NK-92 treated with Interleukin-12 subunit alpha and Interleukin-12 subunit beta, amount 100 ng/mL, for 24 hours (cell line): ENCODE results near the gene SRPK2.
"Not testable (repeated sequence)": the region's sequence is repeated elsewhere in the genome, so short reads cannot be mapped to it uniquely, and the experiment has no call there.

Experiments
- DNase-seq: peaks from one replicate; lab custom pipeline; 2025; lab: John Stamatoyannopoulos, UW

Gene SRPK2

DNA sequence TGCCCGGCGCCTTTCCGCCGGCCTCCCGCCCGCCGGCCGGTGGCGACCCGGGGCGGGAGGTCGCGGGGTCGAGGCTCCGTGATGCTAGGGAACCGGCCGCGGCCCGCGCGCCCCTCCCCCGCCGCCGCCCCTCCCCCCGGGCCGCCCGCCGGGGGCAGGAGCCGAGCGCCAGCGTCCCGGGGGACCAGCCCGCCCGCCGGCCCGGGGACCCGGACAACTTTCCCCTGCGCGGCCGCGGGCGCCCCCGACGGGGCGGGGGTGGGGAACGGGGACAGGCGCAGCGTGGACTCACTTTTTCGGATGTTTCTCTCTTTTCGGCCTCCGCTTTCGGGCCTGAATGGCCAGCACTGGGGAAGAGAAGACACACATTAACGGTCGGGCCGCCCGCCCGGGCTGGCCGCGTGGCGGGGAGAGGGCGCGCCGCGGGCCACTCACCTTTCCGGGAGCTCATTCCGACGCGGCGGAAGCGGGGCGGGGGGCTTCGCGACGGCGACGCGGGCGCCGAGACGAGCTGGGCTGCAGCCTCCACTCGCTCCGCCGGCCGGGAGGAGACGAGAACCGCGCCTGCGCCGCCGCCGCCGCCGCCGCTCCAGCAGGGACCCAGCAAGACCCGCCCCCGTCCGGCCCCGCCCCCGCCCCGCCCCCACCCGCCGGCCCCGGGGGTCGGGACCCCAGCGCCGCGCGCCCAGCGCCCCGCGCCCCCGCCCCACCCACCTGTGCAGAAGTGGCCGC lies at the start of gene SRPK2:
Gene SRPK2, minus strand, starts transcription at position 566 of the 732 bp plus-strand sequence.
- DNase-seq: peak; percentile 33

GRCh38 chr7:105438254-105438653 lies 49.5 kb upstream of the SRPK2 start:
- DNase-seq: no peak

DNA sequence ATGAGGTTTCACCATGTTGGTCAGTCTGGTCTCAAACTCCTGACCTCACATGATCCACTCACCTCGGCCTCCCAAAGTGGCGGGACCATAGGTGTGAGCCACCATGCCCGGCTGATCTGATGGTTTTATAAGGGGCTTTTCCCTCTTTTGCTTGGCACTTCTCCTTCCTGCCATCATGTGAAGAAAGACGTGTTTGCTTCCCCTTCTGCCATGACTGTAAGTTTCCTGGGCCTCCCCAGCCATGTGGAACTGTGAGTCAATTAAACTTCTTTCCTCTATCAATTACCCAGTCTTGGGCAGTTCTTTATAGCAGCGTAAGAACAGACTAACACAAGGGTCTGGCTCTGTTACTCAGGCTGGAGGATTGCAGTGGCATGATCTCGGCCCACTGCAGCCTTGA lies 48.6 kb upstream of the SRPK2 start:
- not testable (repeated sequence) for DNase-seq

- DNase-seq: peak; percentile 4
Observed at GRCh38 chr7:105429746-105430612, 41.3 kb upstream of the SRPK2 start.

- no peak for DNase-seq
Observed at GRCh38 chr7:105426606-105427146, 38.0 kb upstream of the SRPK2 start.

GRCh38 chr7:105423987-105424386 lies 35.3 kb upstream of the SRPK2 start:
- no peak for DNase-seq

DNA sequence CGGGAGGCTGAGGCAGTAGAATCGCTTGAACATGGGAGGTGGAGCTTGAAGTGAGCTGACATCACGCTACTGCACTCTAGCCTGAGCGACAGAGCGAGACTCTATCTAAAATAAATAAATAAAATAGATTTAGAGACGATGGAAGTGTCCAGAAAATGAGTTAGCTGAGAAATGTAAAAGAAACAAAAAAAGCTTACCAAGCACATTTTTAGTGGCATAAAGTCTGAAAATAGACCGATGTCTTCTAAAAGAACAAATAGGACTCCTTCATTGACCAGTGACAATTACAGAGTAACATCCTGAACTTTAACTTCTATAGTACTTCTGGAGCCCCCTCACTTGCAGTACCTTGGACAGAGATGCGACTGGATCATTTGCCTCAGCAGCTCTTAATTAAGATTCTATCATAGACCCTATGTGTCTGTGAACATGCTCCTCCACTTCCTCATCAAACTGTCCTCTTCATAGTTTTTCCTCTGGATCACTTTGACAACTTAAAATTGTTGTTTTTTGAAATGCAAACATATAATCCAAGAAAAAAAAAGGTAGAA lies 25.2 kb upstream of the SRPK2 start:
- DNase-seq: no peak

- not testable (repeated sequence) for DNase-seq
Observed at GRCh38 chr7:105410774-105411173, 22.1 kb upstream of the SRPK2 start.

DNA sequence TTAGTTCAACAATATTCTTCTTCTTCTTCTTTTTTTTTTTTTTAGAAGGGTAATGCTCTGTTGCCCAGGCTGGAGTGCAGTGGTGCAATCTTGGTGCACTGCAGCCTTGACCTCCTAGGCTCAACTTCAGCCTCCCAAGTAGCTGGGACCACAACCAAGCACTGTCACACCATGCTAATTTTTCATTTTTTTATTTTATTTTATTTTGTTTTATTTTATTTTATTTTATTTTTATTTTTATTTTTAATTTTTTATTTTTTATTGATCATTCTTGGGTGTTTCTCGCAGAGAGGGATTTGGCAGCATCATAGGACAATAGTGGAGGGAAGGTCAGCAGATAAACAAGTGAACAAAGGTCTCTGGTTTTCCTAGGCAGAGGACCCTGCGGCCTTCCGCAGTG lies 21.1 kb upstream of the SRPK2 start:
- DNase-seq: not testable (repeated sequence)

DNA sequence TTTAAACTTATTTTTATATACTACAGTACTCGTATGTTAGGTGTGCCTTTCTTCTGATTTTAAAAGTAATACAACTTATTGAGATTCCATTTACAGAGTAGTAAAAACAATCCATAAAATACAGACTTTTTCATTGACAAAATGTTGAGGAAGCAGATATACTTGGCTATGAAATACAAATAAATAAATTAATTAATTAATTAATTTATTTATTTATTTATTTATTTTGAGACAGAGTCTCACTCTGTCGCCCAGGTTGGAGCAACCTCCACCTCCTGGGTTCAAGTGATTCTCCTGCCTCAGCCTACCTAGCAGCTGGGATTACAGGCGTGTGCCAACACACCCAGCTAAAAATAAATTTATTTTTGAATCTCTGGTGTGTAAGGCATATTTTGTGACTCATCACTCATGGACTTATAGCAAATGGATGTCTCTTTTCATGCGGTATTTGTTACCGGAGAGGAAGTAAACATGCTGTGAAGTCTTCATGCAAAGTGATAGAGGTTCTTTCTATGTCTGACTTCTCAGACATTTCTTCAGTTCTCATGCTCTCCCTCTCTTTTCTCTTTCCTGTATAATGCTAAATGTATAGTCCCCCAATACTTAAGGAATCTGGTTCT lies 20.2 kb upstream of the SRPK2 start:
- no peak for DNase-seq

GRCh38 chr7:105403128-105403527 lies 14.4 kb upstream of the SRPK2 start:
- no peak for DNase-seq

DNA sequence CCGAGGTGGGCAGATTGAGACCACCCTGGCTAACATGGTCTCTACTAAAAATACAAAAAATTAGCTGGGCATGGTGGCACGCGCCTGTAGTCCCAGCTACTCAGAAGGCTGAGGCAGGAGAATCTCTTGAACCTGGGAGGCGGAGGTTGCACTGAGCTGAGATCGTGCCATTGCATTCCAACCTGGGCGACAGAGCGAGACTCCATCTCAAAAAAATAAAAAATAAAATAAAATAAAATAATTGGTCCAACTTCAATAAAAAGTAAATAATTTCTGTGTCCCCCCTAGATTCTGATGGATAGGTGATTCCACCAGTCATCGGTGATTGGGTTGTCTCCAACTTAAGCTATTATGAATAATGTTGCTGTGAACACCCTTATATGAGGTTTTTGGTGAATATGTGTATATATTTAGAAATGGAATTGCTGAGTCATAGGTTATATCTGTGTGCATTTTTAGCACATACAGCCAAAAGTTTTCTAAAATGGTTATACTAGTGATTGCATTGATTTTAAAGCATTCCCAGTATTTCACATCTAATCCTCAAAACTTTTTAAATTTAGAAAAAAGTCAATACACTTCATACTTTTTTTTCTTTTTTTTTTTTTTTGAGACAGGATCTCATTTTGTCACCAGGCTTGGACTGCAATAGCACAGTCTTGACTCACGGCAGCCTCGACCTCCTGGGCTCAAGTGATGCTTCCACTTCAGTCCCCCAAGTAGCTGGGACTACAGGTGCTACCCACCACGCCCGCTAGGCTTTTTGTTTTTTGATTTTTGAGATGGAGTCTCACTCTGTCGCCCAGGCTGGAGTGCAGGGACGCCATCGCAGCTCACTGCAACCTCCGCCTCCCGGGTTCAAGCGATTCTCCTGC lies 13.7 kb upstream of the SRPK2 start:
- no peak for DNase-seq

DNA sequence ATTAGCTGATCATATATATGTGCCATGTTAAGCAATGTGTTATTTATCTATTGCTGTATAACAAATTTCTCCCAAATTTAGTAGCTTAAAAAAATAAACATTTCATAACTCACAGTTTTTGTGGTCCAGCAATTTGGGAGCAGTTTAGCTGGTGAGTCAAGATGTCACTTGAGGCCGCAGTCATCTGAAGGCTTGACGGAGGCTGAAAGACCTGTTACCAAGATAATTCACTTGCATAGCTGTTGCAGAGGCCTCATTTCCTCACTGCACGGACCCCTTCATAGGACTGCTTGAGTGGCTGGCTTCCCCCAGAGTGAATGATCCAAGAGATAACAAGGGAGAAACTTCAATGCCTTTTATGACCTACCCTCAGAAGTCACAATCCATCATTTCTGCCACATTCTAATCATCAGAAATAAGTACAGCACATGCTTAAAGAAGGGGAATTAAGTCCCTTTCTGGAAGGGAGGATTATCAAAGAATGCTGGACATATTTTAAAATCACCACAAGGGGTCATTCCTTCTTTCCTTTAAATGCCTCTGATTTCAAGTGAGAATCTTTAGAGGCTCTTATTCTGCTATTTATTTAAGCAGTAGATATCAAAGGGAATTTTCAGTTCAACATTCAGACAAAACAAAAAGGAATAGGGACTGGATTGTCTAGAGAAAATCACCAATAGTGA lies 10.5 kb upstream of the SRPK2 start:
- DNase-seq: no peak

DNA sequence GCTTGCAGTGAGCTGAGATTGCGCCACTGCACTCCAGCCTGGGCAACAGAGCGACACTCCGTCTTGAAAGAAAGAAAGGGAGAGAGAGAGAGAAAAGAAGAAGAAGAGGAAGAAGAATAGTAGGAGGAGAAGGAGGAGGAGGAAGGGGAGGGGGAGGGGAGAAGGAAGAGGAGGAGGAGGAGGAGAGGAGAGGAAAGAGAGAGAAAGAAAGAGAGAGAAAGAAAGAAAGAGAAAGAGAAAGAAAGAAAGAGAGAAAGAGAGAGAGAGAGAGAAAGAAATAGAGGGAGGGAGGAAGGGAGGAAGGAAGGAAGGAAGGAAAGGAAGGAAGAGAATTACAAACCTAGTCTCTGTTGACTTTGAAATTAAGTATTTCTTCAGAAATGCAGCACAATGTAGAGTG lies 7.8 kb upstream of the SRPK2 start:
- no peak for DNase-seq

DNA sequence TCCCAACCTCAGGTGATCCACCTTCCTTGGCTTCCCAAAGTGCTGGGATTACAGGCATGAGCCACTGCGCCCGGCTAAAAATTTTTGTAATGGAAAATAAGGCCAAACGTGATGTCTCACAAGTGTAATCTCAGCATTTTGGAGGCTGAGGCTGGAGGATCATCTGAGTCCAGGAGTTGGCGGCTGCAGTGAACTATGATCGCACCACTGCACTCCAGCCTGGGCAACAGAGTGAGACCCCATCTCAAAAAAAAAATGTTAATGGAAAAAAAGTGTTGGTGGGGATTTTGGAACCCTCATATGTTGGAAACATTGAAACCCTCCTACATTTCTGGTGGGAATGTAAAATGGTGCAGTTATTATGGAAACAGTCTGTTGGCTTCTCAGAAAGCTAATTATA lies 2.7 kb upstream of the SRPK2 start:
- no peak for DNase-seq

GRCh38 chr7:105389889-105390288 lies 1.2 kb upstream of the SRPK2 start:
- no peak for DNase-seq

DNA sequence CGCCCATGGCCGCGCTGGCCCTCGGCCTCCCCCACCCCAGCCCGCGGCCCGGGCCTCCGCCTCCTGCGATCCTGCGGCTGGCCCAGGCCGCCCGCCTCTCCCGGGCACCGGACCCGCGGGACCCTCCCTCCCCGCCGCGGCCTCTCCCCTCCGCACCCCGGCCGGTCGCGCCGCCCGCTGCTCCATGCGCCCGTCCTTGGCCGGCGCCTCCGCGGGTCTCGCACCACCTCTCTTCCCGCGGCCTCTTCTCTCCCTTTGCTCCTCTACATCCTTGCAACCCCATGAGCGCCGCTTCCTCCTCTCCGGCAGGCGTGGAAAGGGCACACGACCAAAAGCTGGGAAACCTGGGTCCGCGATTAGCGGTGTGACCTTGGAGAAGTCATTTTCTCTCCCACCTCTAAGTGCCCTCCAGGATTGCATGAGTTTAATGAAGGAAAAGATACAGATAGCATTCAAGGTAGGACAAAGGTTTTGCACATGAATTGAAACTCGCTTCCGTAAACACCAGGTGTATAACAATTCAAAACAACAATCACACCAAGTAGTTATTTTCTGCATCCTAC lies 448 bp upstream of the SRPK2 start:
- DNase-seq: no peak

- DNase-seq: peak; percentile 20
Observed at GRCh38 chr7:105387508-105388355, 989 bp downstream of the SRPK2 start.

DNA sequence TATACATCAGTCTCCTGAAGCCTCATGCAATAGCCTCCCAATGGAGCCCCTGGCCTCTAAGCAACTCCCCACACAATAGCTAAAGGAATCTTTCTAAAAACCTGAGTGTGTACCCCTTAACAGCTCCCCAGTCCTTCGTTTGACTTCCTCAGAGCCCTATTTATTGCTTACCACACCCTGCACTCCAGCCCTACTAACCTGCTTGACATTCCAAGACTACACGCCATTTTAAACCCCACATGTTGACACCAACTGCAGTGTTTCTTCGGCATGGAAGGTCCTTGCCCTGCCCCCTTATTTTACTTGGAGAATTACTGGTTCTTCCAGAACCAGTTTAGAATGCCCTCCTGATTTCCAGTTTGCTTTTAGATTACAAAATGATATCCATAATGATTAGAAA lies 10.8 kb downstream of the SRPK2 start:
- DNase-seq: no peak
